Fibroblast of lung (primary cell): ENCODE results near the gene LMAN1L. TPM values are rescaled to one million over a fixed set of nuclear protein-coding genes. Genes with fewer than 3 reads are reported as not detected.

Source experiments
- DNase-seq, 2 donors: peaks; one replicate each; pipeline versions ENCODE4 v3.0.0 to v3.0.0-alpha.2; 2010; ENCODE audit warnings: low read depth in 2 of 2
- H2AFZ ChIP-seq: 2 replicates; pipeline ENCODE4 v1.5.1; 2012; ENCODE audit warnings: low read length, control low read depth, inconsistent platforms
- H3K27ac ChIP-seq: 2 replicates; pipeline ENCODE4 v1.5.1; 2011; ENCODE audit warnings: low read length, control low read depth; ENCODE audit not compliant: insufficient read depth
- H3K27me3 ChIP-seq: 2 replicates; pipeline ENCODE4 v1.5.1; 2011; ENCODE audit warnings: mild to moderate bottlenecking, low read length; ENCODE audit not compliant: control insufficient read depth, insufficient read depth
- H3K36me3 ChIP-seq: 2 replicates; pipeline ENCODE4 v1.5.1; 2011; ENCODE audit warnings: low read length; ENCODE audit not compliant: control insufficient read depth, insufficient read depth
- H3K4me1 ChIP-seq: 2 replicates; pipeline ENCODE4 v1.5.1; 2011; ENCODE audit warnings: low read length; ENCODE audit not compliant: control insufficient read depth, insufficient read depth; ENCODE audit errors: extremely low read depth
- H3K4me2 ChIP-seq: 2 replicates; pipeline ENCODE4 v1.5.1; 2011; ENCODE audit warnings: low read length, control low read depth; ENCODE audit not compliant: insufficient read depth; ENCODE audit errors: extremely low read depth
- H3K4me3 ChIP-seq, 4 experiments: fragments of 200-600 bp in 1 of 4; sonication (generic) in 1 of 4; replicated peaks in 1 of 4; 2 replicates each; pipeline ENCODE4 v1.5.1; 2011 to 2016; ENCODE audit warnings: low read length in 4 of 4, low read depth in 3 of 4, mild to moderate bottlenecking in 3 of 4, control low read depth in 2 of 4, inconsistent platforms in 1 of 4, mixed read lengths in 1 of 4; ENCODE audit not compliant: insufficient read depth in 1 of 4; ENCODE audit errors: control extremely low read depth in 1 of 4
- H3K79me2 ChIP-seq: 2 replicates; pipeline ENCODE4 v1.5.1; 2012; ENCODE audit warnings: mild to moderate bottlenecking, low read length, inconsistent platforms; ENCODE audit not compliant: control insufficient read depth, insufficient read depth
- H3K9ac ChIP-seq: 2 replicates; pipeline ENCODE4 v1.5.1; 2011; ENCODE audit warnings: mild to moderate bottlenecking, low read length, control low read depth; ENCODE audit not compliant: insufficient read depth
- H3K9me3 ChIP-seq: 2 replicates; pipeline ENCODE4 v1.5.1; 2012; ENCODE audit warnings: low read depth, low read length; ENCODE audit not compliant: control insufficient read depth, insufficient read depth
- H4K20me1 ChIP-seq: 2 replicates; pipeline ENCODE4 v1.5.1; 2011; ENCODE audit warnings: low read length; ENCODE audit not compliant: control insufficient read depth, insufficient read depth; ENCODE audit errors: extremely low read depth
- EZH2 ChIP-seq: IDR thresholded peaks from 2 replicates; pipeline ENCODE4 v1.5.1; 2012; ENCODE audit warnings: low read length, control low read depth, mild to moderate bottlenecking; ENCODE audit errors: missing control alignments
- polyA plus RNA-seq, 2 donors: library from polyadenylated mRNA; depleted of rRNA in 1 of 2; stranded (reverse) in 1 of 2; unstranded in 1 of 2; fragments of >200 nt; gene quantifications; 2 replicates each; pipeline ENCODE4 v1.2.1, GENCODE V29; 2011 to 2012; ENCODE audit warnings: missing spikeins in 1 of 2
- total RNA-seq: library from RNA; depleted of rRNA; stranded (reverse); fragments of >200 nt; gene quantifications from 2 replicates; pipeline ENCODE4 v1.2.1, GENCODE V29; 2014
- TF ChIP-seq, protein P1 (sequence below), 2 donors: IDR thresholded peaks in 1 of 2; conservative IDR thresholded peaks in 1 of 2; 1 replicate in 1 of 2; 2 replicates in 1 of 2; pipeline ENCODE4 v1.5.1; 2011 to 2012; ENCODE audit warnings: low read length in 2 of 2, control low read depth in 1 of 2, inconsistent platforms in 1 of 2, low read depth in 1 of 2, mild to moderate bottlenecking in 1 of 2

LMAN1L gene
- total and polyA plus RNA-seq, 2 donors (not counting 1 experiment from before 2014, with no cell fraction given) = not detected

DNA sequence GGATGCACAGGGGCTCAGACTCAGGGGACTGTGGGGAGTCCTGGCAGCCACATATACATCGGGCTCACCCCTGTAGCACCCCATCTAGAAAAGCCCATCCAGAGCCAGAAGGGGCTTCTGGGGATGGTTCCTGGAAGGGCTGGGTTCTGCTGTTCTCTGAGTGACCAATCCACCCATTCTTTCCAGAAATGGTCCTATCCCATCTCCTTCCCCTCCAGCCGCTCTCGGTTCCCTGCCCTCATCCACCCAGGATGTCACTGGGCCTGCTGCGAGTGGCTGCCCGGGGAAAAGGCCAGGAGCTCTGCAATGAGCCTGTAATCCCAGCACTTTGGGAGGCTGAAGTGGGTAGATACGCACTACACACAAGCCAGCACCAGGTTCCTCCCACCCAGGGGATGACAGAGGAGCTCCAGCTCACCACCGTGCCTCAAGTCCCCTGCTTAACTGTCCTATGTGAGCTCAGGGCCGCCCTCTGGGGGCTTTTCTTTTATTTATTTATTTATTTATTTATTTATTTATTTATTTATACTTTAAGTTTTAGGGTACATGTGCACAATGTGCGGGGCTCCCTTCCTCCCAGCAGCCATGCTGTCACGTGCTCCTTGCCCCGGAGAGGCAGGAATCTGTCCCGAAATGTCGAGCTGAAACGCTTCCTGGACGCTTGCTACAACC is 44.4 kb upstream of the LMAN1L start:
- Histone ChIP-seq H3K4me2 (no peak overlapping the region), H3K79me2 (no peaks in the 10 kb centered on the region), H3K36me3 (no peaks in the 10 kb centered on the region), H4K20me1 (no peaks in the 10 kb centered on the region), H3K9me3 (no peaks in the 10 kb centered on the region), H3K4me1 (no peaks in the 10 kb centered on the region), H2AFZ (no peak overlapping the region), H3K4me3 (peak overlapping the region in 1 of 4 experiments; percentile 28), H3K27ac (no peak overlapping the region), H3K27me3 (peaks cover 2% of the 10 kb centered on the region), H3K9ac (no peak overlapping the region)
- no peak for DNase-seq
- TF ChIP-seq, protein P1, sequence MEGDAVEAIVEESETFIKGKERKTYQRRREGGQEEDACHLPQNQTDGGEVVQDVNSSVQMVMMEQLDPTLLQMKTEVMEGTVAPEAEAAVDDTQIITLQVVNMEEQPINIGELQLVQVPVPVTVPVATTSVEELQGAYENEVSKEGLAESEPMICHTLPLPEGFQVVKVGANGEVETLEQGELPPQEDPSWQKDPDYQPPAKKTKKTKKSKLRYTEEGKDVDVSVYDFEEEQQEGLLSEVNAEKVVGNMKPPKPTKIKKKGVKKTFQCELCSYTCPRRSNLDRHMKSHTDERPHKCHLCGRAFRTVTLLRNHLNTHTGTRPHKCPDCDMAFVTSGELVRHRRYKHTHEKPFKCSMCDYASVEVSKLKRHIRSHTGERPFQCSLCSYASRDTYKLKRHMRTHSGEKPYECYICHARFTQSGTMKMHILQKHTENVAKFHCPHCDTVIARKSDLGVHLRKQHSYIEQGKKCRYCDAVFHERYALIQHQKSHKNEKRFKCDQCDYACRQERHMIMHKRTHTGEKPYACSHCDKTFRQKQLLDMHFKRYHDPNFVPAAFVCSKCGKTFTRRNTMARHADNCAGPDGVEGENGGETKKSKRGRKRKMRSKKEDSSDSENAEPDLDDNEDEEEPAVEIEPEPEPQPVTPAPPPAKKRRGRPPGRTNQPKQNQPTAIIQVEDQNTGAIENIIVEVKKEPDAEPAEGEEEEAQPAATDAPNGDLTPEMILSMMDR (conservative IDR thresholded peaks at IDR 0.05 in 1 of 2, IDR thresholded peaks at IDR 0.05 in 1 of 2; ENCODE audit: low read depth in 1 of 2, low read length in 2 of 2) = no peak
- no peak for TF ChIP-seq EZH2

DNA sequence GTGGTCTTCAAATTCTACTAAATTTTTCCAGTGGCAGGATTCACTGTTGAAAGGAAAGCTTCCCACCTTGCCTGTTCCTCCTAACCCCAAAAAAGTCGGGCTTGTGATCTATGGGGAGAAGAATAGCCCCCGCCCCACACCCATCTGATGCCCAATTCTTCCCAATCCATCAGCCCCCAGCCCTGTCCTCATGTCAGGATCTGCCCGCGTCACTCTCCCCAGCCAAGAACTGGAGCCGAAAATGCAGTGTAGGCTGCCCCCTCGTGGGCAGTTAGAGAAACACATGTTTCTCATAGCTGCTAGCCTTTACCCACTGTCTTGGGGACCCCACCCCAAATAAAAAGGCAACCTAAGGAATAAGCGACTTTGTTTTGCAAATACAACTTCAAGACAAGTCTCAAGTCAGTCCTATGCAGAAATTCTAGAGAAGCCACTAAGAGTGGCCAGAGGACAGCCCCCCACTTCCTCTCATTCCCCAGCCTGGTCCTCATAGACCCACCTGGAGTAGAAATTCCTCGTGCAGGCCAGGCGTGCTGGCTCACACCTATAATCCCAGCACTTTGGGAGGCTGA is 43.8 kb upstream of the LMAN1L start:
- TF ChIP-seq, protein P1 (conservative IDR thresholded peaks at IDR 0.05 in 1 of 2, IDR thresholded peaks at IDR 0.05 in 1 of 2; ENCODE audit: low read depth in 1 of 2, low read length in 2 of 2) = peak; percentile 62 to 69
- TF ChIP-seq EZH2 = no peak
- H4K20me1 ChIP-seq = no peaks in the 10 kb centered on the region
- no peaks in the 10 kb centered on the region for H3K4me1 ChIP-seq
- no peaks in the 10 kb centered on the region for H3K79me2 ChIP-seq
- H3K4me3 ChIP-seq = peak overlapping the region in 1 of 4 experiments; percentile 28
- no peaks in the 10 kb centered on the region for H3K36me3 ChIP-seq
- no peak overlapping the region for H3K4me2 ChIP-seq
- no peak overlapping the region for H2AFZ ChIP-seq
- H3K9ac ChIP-seq = no peak overlapping the region
- peak; percentile 29 to 52 for DNase-seq
- peaks cover 2% of the 10 kb centered on the region for H3K27me3 ChIP-seq
- no peak overlapping the region for H3K27ac ChIP-seq
- no peaks in the 10 kb centered on the region for H3K9me3 ChIP-seq

DNA sequence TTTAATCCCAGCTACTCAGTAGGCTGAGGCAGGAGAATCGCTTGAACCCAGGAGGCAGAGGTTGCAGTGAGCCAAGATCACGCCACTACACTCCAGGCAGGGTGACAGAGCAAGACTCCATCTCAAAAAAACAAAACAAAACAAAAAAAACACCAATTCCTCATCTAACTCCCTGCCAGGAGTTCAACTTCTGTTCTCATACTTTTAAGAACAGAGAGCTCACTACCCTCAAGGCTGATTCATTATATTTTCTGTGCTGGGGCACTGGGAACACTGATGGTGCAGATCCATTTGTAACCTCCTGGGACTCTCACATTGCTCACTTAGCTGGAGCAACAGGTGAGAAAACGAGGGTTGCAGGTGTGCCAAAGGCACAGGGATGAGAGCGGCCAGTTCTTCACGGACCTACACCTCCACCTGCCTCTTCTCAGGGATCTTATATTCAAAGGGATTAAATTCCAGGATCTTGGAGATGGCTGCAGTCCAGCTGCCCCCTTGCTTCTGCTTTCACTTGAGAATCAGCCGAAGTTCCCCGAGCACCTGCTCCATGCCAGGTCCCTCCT is 43.1 kb upstream of the LMAN1L start:
- Histone ChIP-seq H3K27me3 (peaks cover 2% of the 10 kb centered on the region), H3K4me1 (no peaks in the 10 kb centered on the region), H3K79me2 (no peaks in the 10 kb centered on the region), H3K4me3 (no peak overlapping the region), H3K27ac (no peak overlapping the region), H3K9ac (no peak overlapping the region), H4K20me1 (no peaks in the 10 kb centered on the region), H3K4me2 (no peak overlapping the region), H3K9me3 (no peaks in the 10 kb centered on the region), H2AFZ (no peak overlapping the region), H3K36me3 (no peaks in the 10 kb centered on the region)
- no peak for DNase-seq
- no peak for TF ChIP-seq EZH2
- TF ChIP-seq, protein P1 (conservative IDR thresholded peaks at IDR 0.05 in 1 of 2, IDR thresholded peaks at IDR 0.05 in 1 of 2; ENCODE audit: low read depth in 1 of 2, low read length in 2 of 2) = no peak
